GM18870 (cell line): ENCODE data around the gene USP22.

ENCODE experiments used
- ATAC-seq: cut with Tn5 transposase; IDR thresholded peaks from one replicate; pipeline ENCODE4 v1.9.1; 2021; ENCODE audit warnings: moderate library complexity; ENCODE audit not compliant: unreplicated experiment

The USP22 gene

DNA sequence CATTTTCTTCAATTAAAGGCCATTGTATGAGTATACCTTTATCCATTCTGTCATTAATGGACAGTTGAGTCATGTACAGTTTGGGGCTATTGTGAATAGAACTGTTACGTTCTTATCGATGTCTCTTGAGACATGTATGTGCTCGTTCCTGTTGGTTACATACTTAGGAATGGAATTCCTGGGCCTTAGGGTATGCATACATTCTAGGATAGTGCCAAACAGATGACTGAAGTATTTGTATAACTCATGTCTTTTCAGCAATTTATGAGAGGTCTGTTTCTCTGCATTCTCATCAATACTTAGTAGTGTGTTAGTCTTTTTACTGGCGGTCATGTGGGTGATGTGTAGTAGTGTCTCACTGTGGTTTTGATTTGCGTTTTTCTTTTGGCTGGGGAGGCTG, 81.2 kb downstream of the USP22 start:
- ATAC-seq: no peak

GRCh38 chr17:20960871-20961270, 81.9 kb downstream of the USP22 start:
- ATAC-seq: no peak

DNA sequence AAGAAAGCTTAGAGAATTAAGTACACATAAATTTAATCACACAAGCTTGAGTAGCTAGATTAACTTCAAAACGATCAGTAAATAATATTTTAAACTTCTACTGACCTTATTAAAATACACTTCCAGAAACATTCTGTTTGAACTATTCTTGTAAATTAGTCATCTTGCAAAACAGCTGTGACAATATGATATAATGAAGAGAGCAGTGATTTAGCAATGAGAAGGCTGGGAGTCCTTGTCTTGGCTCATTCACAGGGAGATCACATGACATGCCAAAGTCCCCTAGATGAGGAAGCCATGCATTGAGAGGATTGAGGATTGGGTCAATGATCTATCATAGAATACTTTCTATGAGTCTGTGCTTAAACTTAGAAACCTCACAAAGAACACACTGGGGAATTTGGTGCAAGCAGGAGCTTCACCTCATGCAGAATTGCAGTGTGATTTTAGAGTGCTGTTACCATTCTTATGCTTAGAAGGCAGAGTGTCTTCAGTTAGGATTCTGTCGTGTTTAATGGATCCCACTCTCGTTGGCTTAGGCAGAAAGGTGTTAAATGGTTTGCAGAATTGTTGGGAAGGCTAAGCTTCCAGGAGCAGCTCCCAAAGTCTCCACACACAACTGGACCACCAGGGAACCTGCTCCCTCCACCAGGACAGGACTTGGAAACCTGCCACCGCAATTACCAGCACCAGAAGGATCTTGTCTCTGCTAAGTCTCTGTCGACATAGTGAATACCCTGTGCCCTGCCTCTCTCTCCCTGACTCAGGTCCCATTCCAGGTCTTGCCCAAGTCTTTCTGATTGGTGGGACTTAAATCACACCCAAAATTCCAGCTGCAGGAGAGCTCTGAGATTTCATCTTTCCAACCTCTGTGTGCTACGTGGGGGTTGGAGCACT, 87.1 kb downstream of the USP22 start:
- ATAC-seq: no peak

GRCh38 chr17:20954794-20955193, 88.0 kb downstream of the USP22 start:
- ATAC-seq: no peak

- ATAC-seq: no peak
These were observed 90.6 kb downstream of the USP22 start for GRCh38 chr17:20952183-20952582.
